Stimulated activated CD8-positive, alpha-beta memory T cell treated with anti-CD3 and anti-CD28 coated beads, Interleukin-4, amount 100 ng/mL, for 1 hour (primary cell): Measurements from ENCODE around the gene SLC22A31.

Experiments used
- DNase-seq, 2 donors: peaks; one replicate each; pipeline ENCODE4 v3.0.0-alpha.2; 2020; ENCODE audit warnings: low read depth in 2 of 2, low spot score in 1 of 2

The SLC22A31 gene

GRCh38 chr16:89152831-89153700, 47.3 kb downstream of the SLC22A31 start:
- DNase-seq, result no peak

GRCh38 chr16:89150981-89151380, 49.4 kb downstream of the SLC22A31 start:
- no peak for DNase-seq

GRCh38 chr16:89150090-89150835, 50.1 kb downstream of the SLC22A31 start:
- DNase-seq, result no peak

GRCh38 chr16:89149386-89149785, 51.0 kb downstream of the SLC22A31 start:
- DNase-seq, result no peak

GRCh38 chr16:89147085-89147817, 53.1 kb downstream of the SLC22A31 start:
- no peak for DNase-seq

- DNase-seq, result no peak
Measured at GRCh38 chr16:89146211-89147005, 53.9 kb downstream of the SLC22A31 start.
